HG03039 (cell line): Measurements from ENCODE around the gene SLC27A1.
"Not testable (repeated sequence)": the region's sequence is repeated elsewhere in the genome, so short reads cannot be mapped to it uniquely, and the experiment has no call there.

Source experiments
- ATAC-seq: cut with Tn5 transposase; IDR thresholded peaks from one replicate; pipeline ENCODE4 v1.9.1; 2021; ENCODE audit warnings: mild to moderate bottlenecking, moderate library complexity; ENCODE audit not compliant: unreplicated experiment

SLC27A1 gene

DNA sequence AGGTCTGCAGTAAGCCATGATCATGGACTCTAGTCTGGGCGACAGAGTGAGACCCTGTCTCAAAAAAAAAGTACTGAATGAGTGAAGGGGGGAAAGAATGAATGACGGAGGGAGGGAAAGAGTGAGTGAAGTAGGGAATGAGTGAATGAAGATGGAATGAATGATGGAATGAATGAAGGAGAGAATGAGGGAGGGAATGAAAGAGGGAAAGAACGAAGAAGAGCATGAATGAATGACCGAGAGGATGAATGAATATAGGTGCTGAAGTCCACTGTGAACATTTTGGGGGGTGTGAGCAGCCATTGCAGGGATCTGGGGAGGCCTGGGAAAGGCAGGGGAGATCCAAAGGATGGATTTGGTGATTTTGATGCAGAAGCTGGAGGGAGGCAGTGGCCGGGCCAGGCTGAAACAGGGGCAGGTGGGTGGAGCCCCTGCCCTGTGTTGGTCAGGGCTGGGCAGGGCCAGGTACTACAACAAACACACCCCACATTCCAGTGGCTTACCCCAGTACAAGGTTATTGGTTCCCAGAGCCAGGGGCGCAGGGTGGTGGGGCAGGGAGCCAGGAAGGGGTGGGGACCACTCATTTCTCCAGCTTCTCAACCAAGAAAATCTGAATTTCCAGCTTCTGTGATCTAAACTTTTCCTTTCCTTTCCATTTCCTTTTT is 14.3 kb downstream of the SLC27A1 start:
- no peak for ATAC-seq

DNA sequence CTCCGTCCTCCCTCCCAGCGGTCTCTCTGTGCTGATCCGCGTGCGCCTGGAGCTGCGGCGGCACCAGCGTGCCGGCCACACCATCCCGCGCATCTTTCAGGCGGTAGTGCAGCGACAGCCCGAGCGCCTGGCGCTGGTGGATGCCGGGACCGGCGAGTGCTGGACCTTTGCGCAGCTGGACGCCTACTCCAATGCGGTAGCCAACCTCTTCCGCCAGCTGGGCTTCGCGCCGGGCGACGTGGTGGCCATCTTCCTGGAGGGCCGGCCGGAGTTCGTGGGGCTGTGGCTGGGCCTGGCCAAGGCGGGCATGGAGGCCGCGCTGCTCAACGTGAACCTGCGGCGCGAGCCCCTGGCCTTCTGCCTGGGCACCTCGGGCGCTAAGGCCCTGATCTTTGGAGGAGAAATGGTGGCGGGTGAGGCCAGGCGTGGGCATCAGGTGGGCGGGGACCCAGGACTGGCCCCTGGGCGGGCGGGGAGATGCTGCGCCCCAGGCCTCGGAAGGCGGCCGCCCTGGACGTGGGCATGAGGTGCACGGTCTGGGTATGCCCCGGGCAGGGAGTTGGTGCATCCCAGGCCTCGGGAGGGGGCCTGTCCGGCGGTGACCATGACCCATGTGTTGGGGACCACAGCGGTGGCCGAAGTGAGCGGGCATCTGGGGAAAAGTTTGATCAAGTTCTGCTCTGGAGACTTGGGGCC is 16.4 kb downstream of the SLC27A1 start:
- no peak for ATAC-seq

GRCh38 chr19:17487284-17488121 is 17.2 kb downstream of the SLC27A1 start:
- ATAC-seq: no peak

DNA sequence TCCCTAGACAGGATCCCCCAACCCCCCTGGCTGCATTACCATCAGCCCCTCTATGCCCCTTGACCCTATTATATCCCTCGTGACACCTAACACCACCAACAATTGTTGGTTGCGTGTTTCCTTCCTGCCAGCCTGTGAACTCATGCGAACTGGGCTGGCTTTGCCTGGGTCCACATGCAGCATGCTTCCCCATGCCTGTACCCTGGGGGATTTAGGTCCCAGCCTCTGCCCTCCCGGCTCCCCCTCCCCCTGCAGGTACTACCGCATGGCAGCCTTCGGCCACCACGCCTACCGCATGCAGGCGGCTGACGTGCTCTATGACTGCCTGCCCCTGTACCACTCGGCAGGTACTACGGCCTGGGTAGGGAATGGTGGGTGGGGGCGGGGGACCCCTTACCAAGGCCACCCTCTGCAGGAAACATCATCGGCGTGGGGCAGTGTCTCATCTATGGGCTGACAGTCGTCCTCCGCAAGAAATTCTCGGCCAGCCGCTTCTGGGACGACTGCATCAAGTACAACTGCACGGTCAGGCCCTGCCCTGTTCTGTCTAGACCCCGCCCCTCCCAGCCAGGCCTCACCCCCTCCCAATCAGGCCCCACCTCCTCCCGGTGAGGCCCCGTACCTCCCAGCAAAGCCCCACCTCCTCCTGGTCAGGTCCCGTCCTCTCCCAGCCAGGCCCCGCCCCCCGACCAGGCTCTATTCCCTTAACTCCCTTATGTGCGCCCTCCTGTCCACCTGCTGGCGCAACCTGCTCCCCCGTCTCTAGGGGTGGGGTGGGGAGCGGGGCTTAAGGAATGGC is 18.5 kb downstream of the SLC27A1 start:
- ATAC-seq: no peak

GRCh38 chr19:17489392-17490030 is 19.2 kb downstream of the SLC27A1 start:
- ATAC-seq: no peak

DNA sequence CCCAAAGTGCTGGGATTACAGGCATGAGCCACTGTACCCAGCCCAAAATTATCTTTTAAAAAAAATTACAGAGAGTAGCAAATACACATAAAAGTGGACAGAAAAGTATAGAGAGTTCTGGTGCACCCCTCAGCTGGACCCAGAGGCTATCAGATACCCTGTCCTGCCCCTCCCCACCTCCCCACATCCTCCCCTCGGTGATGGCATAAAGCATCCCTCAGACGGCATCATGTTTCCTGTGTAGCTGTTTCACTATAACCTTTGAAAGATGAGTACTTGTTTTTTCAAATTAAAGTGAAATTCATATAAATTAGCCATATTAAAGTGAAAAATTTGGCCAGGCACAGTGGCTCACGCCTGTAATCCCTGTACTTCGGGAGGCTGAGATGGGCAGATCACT is 20.1 kb downstream of the SLC27A1 start:
- no peak for ATAC-seq

- no peak for ATAC-seq
These were observed 21.0 kb downstream of the SLC27A1 start for GRCh38 chr19:17491287-17491686.

DNA sequence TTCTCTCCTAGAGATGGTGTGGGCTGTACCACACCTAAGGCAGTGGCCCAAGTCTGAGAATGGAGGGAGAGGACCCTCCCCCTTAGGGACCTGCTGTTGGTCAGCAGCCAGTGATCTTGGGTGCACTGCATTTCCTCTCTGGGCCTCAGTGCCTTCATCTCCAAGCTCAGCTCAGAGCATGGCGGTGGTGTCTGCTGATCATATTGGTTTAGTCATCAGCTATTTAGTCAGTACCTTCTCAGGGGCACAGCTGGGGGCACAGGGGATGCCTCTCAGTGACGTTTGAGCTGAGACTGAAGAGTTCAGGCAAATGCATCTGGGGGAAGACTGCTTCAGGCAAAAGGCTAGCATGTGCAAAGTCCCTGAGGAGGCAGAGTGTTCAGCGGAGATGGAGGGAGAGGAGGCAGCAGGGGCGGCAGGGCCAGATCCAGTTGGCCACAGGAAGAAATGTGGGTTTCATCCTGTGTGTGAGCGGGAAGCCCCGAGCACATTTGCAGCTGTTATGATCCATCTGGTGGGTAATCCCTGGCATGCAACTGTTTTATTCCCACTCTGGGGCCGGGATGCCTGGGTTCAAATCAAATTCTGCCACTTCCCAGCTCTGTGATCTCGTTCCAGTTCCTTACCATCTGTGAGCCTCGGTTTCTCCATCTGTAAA is 25.4 kb downstream of the SLC27A1 start:
- ATAC-seq: no peak

DNA sequence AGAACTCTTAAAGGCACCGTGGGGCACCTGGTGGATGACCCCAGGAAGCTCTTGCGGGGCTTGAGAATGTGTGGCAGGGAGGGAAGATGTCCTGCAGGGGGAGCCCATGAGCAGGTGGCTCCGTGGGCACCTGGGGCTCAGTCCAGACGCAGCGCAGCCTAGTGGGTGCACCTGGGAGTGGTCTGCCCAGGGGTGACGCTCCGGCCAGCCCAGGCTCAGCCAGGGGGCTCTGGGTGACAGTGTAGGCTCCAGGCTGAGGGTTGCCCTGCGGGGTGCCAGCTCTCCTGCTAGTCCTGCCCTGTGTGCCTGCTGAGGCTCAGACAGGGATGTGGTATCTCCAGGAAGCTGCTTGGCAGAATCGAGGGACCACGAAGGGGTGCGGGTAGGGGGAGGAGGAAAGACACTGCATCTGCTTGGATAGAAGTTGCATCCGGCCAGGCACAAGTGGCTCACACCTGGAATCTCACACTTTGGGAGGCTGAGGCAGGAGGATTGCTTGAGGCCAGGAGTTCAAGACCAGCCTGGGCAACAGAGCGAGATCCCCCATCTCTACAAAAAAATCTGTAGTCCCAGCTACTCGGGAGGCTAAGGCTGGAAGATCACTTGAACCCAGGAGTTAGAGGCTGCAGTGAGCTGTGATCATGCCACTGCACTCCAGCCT is 26.1 kb downstream of the SLC27A1 start:
- ATAC-seq: no peak

GRCh38 chr19:17497149-17497798 is 26.9 kb downstream of the SLC27A1 start:
- no peak for ATAC-seq

DNA sequence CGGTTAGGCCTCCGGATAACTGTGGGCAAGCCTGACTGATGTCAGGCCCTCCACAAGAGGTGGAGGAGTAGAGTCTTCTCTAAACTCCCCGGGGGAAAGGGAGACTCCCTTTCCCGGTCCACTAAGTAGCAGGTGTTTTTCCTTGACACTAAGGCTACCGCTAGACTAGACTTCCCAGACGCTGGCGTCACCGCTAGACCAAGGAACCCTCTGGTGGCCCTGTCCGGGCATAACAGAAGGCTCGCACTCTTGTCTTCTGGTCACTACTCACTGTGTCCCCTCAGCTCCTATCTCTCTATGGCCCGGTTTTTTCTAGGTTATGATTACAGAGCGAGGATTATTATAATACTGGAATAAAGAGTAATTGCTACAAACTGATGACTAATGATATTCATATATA is 28.7 kb downstream of the SLC27A1 start:
- not testable (repeated sequence) for ATAC-seq

- no peak for ATAC-seq
These were observed 29.5 kb downstream of the SLC27A1 start for GRCh38 chr19:17499648-17500446.

DNA sequence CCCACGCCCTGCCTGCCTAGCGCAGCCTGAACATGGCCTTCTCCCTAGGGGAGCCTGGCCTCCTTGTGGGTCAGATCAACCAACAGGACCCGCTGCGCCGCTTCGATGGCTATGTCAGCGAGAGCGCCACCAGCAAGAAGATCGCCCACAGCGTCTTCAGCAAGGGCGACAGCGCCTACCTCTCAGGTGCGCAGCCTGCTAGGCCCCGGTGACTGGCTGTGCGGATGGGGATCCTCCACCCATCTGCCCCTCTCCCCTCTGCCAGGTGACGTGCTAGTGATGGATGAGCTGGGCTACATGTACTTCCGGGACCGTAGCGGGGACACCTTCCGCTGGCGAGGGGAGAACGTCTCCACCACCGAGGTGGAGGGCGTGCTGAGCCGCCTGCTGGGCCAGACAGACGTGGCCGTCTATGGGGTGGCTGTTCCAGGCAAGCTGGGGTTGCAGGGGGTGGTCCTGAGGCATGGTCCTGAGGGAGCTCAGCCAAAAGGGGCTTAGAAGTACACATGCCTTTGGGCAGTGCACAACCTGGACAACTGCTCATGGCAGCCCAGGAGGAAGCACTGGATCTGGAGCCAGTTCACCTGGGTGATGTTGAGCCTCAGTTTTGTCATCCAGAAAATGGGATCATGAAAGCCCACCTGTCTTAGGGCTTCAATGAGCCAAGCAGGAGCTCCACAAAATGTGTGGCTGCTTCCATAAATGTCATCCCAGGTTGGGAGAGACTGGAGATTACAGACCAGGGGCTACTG is 30.3 kb downstream of the SLC27A1 start:
- ATAC-seq: no peak

- no peak for ATAC-seq
These were observed 32.9 kb downstream of the SLC27A1 start for GRCh38 chr19:17503240-17503639.

DNA sequence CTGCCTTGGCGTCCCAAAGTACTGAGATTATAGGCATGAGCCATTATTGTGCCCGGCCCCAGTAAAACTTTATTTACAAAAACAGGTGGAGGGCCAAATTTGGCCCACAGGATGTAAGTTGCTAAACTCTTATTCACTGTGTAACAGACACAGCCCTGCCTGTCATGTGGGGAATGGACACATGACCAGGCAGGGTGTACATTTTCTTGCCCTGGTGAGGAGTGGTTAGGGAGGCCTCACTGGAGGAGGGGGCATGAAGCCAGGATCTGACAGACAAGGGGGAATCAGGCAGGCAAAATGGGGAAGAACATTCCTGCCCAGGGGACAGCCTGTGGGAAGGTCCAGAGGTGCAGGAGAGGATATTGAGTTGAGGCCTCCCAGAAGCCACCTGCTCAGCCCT is 33.7 kb downstream of the SLC27A1 start:
- no peak for ATAC-seq

DNA sequence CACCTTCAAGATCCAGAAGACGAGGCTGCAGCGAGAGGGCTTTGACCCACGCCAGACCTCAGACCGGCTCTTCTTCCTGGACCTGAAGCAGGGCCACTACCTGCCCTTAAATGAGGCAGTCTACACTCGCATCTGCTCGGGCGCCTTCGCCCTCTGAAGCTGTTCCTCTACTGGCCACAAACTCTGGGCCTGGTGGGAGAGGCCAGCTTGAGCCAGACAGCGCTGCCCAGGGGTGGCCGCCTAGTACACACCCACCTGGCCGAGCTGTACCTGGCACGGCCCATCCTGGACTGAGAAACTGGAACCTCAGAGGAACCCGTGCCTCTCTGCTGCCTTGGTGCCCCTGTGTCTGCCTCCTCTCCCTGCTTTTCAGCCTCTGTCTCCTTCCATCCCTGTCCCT is 34.1 kb downstream of the SLC27A1 start:
- ATAC-seq: no peak

- no peak for ATAC-seq
These were observed 34.9 kb downstream of the SLC27A1 start for GRCh38 chr19:17505223-17505622.
